ENCODE measurements around the gene LRP5. TPM values are rescaled to one million over a fixed set of nuclear protein-coding genes. Genes with fewer than 3 reads are reported as not detected.

The LRP5 gene
- total and polyA plus RNA-seq, 2 donors: 10.1 to 22.1 TPM

DNA sequence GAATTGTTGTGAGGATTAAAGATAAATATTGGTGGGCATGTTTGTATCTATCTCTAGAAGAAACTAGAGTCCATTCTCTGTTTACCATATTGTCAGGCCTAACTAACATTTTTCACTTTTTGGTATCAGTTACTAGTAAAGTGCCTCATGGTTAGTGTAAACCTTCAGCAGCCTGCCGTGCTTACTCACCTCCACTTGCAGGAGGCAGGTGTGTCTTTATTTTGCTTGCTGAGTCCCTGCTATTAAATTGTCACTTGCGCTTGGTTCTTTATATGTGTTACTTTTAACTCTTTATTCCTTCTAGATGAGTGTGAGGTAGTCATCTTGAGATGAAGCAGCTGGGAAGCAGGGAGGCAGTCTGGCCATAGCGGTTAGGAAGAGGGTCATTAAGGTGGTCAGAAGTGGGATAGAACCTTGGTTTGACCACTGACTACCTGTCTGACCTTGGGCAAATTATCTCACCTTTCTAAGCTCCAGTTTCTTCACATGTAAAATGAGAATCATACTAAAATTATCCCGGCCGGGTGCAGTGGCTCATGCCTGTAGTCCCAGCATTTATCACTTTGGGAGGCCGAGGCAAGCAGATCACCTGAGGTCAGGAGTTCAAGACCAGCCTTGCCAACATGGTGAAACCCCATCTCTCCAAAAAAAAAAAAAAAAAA lies 169.3 kb downstream of the LRP5 start:
- H3K27me3 ChIP-seq (ENCODE audit: control insufficient read depth in 2 of 2, insufficient read depth in 1 of 2, low read length in 1 of 2): no peaks in the 10 kb centered on the region
- no peak for DNase-seq (ENCODE audit: low read depth in 6 of 9, low spot score in 9 of 9)
- H3K27ac ChIP-seq (ENCODE audit: low read depth in 1 of 2, low read length in 1 of 2): no peak overlapping the region
- H3K4me3 ChIP-seq (ENCODE audit: low read length in 2 of 2): no peak overlapping the region
- 96% methylated on average over 6 of the region's 6 CpGs for WGBS
- peaks cover 0 to 6% of the 10 kb centered on the region in 2 donors for H3K36me3 ChIP-seq (ENCODE audit: control insufficient read depth in 2 of 2, insufficient read depth in 2 of 2, low read length in 1 of 2)
- H3K4me1 ChIP-seq (ENCODE audit: control insufficient read depth in 2 of 2, insufficient read depth in 2 of 2, low read length in 2 of 2): no peaks in the 10 kb centered on the region
- peaks cover 0 to 6% of the 10 kb centered on the region in 2 donors for H3K9me3 ChIP-seq (ENCODE audit: control insufficient read depth in 2 of 2, insufficient read depth in 1 of 2, low read length in 1 of 2)

GRCh38 chr11:68488623-68489022 lies 176.2 kb downstream of the LRP5 start:
- no peak overlapping the region for H3K4me3 ChIP-seq (ENCODE audit: low read length in 2 of 2)
- no peaks in the 10 kb centered on the region for H3K9me3 ChIP-seq (ENCODE audit: control insufficient read depth in 2 of 2, insufficient read depth in 1 of 2, low read length in 1 of 2)
- H3K27me3 ChIP-seq (ENCODE audit: control insufficient read depth in 2 of 2, insufficient read depth in 1 of 2, low read length in 1 of 2): no peaks in the 10 kb centered on the region
- H3K4me1 ChIP-seq (ENCODE audit: control insufficient read depth in 2 of 2, insufficient read depth in 2 of 2, low read length in 2 of 2): peaks cover 2% of the 10 kb centered on the region in 2 donors
- no peak overlapping the region for H3K27ac ChIP-seq (ENCODE audit: low read depth in 1 of 2, low read length in 1 of 2)
- 98% methylated on average over 1 of the region's 1 CpG for WGBS
- no peak for DNase-seq (ENCODE audit: low read depth in 6 of 9, low spot score in 9 of 9)
- peaks cover 4% of the 10 kb centered on the region in 2 donors for H3K36me3 ChIP-seq (ENCODE audit: control insufficient read depth in 2 of 2, insufficient read depth in 2 of 2, low read length in 1 of 2)

DNA sequence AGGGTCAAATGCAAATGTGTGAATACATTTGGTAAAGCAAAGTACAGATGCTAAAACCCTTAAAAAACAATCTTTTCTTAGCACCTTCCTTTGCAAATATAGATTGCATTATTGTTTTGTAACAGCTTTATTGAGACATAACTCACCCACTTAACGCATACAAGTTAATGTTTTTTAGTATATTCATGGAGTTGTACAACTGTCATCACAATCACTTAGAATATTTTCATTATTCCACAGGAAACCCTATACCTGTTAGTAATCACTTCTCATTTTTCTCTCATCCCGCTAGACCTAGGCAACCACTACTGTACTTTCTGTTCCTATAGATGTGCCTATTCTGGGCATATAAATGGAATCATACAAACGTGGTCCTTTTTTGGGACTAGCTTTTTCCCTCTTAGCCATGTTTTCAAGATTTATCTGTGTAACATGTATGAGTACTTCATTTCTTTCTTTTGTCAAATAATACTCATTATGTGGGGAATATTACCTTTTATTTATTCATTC lies 182.9 kb downstream of the LRP5 start:
- no peaks in the 10 kb centered on the region for H3K27me3 ChIP-seq (ENCODE audit: control insufficient read depth in 2 of 2, insufficient read depth in 1 of 2, low read length in 1 of 2)
- no peak overlapping the region for H3K27ac ChIP-seq (ENCODE audit: low read depth in 1 of 2, low read length in 1 of 2)
- H3K9me3 ChIP-seq (ENCODE audit: control insufficient read depth in 2 of 2, insufficient read depth in 1 of 2, low read length in 1 of 2): no peaks in the 10 kb centered on the region
- no peak overlapping the region for H3K4me3 ChIP-seq (ENCODE audit: low read length in 2 of 2)
- DNase-seq (ENCODE audit: low read depth in 6 of 9, low spot score in 9 of 9): no peak
- peaks cover under 1 to 5% of the 10 kb centered on the region in 2 donors for H3K4me1 ChIP-seq (ENCODE audit: control insufficient read depth in 2 of 2, insufficient read depth in 2 of 2, low read length in 2 of 2)
- peaks cover 0 to 4% of the 10 kb centered on the region in 2 donors for H3K36me3 ChIP-seq (ENCODE audit: control insufficient read depth in 2 of 2, insufficient read depth in 2 of 2, low read length in 1 of 2)
- whole genome bisulfite sequencing: 63% methylated on average over 3 of the region's 3 CpGs

DNA sequence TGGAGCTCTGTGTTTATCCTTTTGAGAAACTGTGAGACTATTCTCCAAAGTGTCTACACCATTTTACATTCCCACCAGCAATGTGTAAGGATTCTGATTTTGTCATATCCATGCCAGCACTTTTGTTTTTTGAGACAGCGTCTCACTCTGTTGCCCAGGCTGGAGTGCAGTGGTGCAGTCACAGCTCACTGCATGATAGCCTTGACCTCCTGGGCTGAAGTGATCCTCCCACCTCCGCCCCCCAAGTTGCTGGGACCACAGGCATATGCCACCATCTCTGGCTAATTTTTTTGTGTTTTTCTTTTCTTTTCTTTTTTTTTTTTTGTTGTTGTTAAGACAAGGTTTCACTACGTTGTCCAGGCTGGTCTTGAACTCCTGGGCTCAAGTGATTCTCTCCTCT lies 183.5 kb downstream of the LRP5 start:
- DNase-seq (ENCODE audit: low read depth in 6 of 9, low spot score in 9 of 9): no peak
- H3K27me3 ChIP-seq (ENCODE audit: control insufficient read depth in 2 of 2, insufficient read depth in 1 of 2, low read length in 1 of 2): no peaks in the 10 kb centered on the region
- 97% methylated on average over 3 of the region's 3 CpGs for WGBS
- peaks cover 0 to 4% of the 10 kb centered on the region in 2 donors for H3K36me3 ChIP-seq (ENCODE audit: control insufficient read depth in 2 of 2, insufficient read depth in 2 of 2, low read length in 1 of 2)
- no peaks in the 10 kb centered on the region for H3K9me3 ChIP-seq (ENCODE audit: control insufficient read depth in 2 of 2, insufficient read depth in 1 of 2, low read length in 1 of 2)
- H3K4me1 ChIP-seq (ENCODE audit: control insufficient read depth in 2 of 2, insufficient read depth in 2 of 2, low read length in 2 of 2): peaks cover 0 to 3% of the 10 kb centered on the region in 2 donors
- H3K4me3 ChIP-seq (ENCODE audit: low read length in 2 of 2): no peak overlapping the region
- no peak overlapping the region for H3K27ac ChIP-seq (ENCODE audit: low read depth in 1 of 2, low read length in 1 of 2)

DNA sequence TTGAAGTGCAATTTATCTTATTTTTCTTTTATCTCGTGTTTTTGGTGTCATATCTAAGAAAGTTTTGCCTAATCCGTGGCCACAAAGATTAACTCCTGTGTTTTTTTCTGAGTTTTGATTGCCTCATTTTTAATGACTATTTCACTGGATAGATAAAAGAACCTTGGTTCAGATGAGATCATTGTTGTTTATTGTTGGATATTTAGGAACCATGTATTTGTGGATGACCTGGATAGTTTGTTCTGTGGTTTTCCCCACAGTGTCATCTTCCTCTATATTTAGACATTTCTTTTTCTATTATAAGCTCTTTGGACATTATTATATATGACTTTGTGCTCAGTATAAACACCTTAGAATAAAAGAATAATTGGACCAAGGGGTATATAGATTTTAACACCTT lies 185.4 kb downstream of the LRP5 start:
- H3K4me1 ChIP-seq (ENCODE audit: control insufficient read depth in 2 of 2, insufficient read depth in 2 of 2, low read length in 2 of 2): peaks cover 0 to 8% of the 10 kb centered on the region in 2 donors
- DNase-seq (ENCODE audit: low read depth in 6 of 9, low spot score in 9 of 9): no peak
- H3K36me3 ChIP-seq (ENCODE audit: control insufficient read depth in 2 of 2, insufficient read depth in 2 of 2, low read length in 1 of 2): no peaks in the 10 kb centered on the region
- WGBS: 93% methylated on average over 2 of the region's 2 CpGs
- no peak overlapping the region for H3K27ac ChIP-seq (ENCODE audit: low read depth in 1 of 2, low read length in 1 of 2)
- no peaks in the 10 kb centered on the region for H3K9me3 ChIP-seq (ENCODE audit: control insufficient read depth in 2 of 2, insufficient read depth in 1 of 2, low read length in 1 of 2)
- H3K27me3 ChIP-seq (ENCODE audit: control insufficient read depth in 2 of 2, insufficient read depth in 1 of 2, low read length in 1 of 2): no peaks in the 10 kb centered on the region
- no peak overlapping the region for H3K4me3 ChIP-seq (ENCODE audit: low read length in 2 of 2)

DNA sequence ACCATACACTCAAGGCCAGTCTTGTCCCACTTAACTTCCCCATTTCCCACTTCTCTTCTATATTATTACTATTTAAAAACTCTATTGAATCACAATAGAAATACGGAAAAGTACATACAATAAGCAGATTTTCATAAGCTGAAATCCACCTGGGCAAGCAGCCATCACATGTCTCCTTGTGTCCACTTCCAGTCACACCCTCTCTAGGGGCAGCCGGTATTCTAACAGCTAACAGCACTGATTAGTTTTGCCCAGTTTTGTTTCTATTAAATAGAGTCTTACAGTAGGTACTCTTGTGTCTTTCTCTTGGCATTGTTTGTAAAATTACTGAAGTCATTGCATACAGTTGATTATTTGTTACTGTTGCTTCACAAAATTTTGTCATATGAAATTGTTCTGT lies 185.9 kb downstream of the LRP5 start:
- Histone ChIP-seq H3K27ac (ENCODE audit: low read depth in 1 of 2, low read length in 1 of 2) (no peak overlapping the region), H3K9me3 (ENCODE audit: control insufficient read depth in 2 of 2, insufficient read depth in 1 of 2, low read length in 1 of 2) (no peaks in the 10 kb centered on the region), H3K27me3 (ENCODE audit: control insufficient read depth in 2 of 2, insufficient read depth in 1 of 2, low read length in 1 of 2) (no peaks in the 10 kb centered on the region), H3K4me1 (ENCODE audit: control insufficient read depth in 2 of 2, insufficient read depth in 2 of 2, low read length in 2 of 2) (peaks cover 0 to 8% of the 10 kb centered on the region in 2 donors), H3K36me3 (ENCODE audit: control insufficient read depth in 2 of 2, insufficient read depth in 2 of 2, low read length in 1 of 2) (no peaks in the 10 kb centered on the region), H3K4me3 (ENCODE audit: low read length in 2 of 2) (no peak overlapping the region)
- 94% methylated on average over 2 of the region's 2 CpGs for WGBS
- DNase-seq (ENCODE audit: low read depth in 6 of 9, low spot score in 9 of 9): no peak

Other genes with a start within 250 kb of the LRP5 start
- gene CHKA, start 191.2 kb upstream of the LRP5 start, total RNA-seq: 8.7 TPM
- 46.0 TPM for gene CHKA, start 191.2 kb upstream of the LRP5 start, polyA plus RNA-seq
- gene KMT5B, start 99.3 kb upstream of the LRP5 start, total RNA-seq: 33.1 TPM
- gene KMT5B, start 99.3 kb upstream of the LRP5 start, polyA plus RNA-seq: 32.7 TPM
- 5.9 TPM for gene C11orf24, start 40.6 kb upstream of the LRP5 start, total RNA-seq
- 17.7 TPM for gene C11orf24, start 40.6 kb upstream of the LRP5 start, polyA plus RNA-seq
- 103 TPM for gene PPP6R3, start 148.2 kb downstream of the LRP5 start, total RNA-seq
- 45.8 TPM for gene PPP6R3, start 148.2 kb downstream of the LRP5 start, polyA plus RNA-seq